ENCODE measurements around the gene NRN1L.

The NRN1L gene

GRCh38 chr16:67878846-67879245 is 5.8 kb upstream of the NRN1L start:
- DNase-seq = no peak
- intact Hi-C loops (cut with DNase I) = no loop called here

GRCh38 chr16:67879462-67879861 is 5.2 kb upstream of the NRN1L start:
- intact Hi-C loops (cut with DNase I) = no loop called here
- no peak for DNase-seq

- intact Hi-C loops (cut with DNase I) = no loop called here
Observed at GRCh38 chr16:67879936-67880335, 4.7 kb upstream of the NRN1L start.

GRCh38 chr16:67880584-67880983 is 4.1 kb upstream of the NRN1L start:
- intact Hi-C loops (cut with DNase I) = no loop called here
- DNase-seq = no peak

More at GRCh38 chr16:67879936-67880335, 4.7 kb upstream of the NRN1L start:
- no peak for DNase-seq

GRCh38 chr16:67881621-67882161 is 3.0 kb upstream of the NRN1L start:
- intact Hi-C loops (cut with DNase I) = loop anchor here (2.0 kb wide), 2 partner anchors 35 to 47 kb away; partner anchors contain the start of genes CENPT and NUTF2
- DNase-seq = peak; percentile 8 to 84 (median 60)

GRCh38 chr16:67882374-67883145 is 2.1 kb upstream of the NRN1L start:
- peak; percentile 59 to 94 (median 86) for DNase-seq
- intact Hi-C loops (cut with DNase I) = loop anchor here (2.0 kb wide), 2 partner anchors 36 to 46 kb away; partner anchors contain the start of genes CENPT and NUTF2

- intact Hi-C loops (cut with DNase I) = loop anchor here (2.0 kb wide), 2 partner anchors 37 to 45 kb away; partner anchors contain the start of genes CENPT and NUTF2
- no peak for DNase-seq
Observed at GRCh38 chr16:67883146-67883871, 1.4 kb upstream of the NRN1L start.

- peak in 41 of 42 donors; percentile 31 to 85 (median 69) for DNase-seq
- intact Hi-C loops (cut with DNase I) = loop anchor here (2.0 kb wide), 2 partner anchors 37 to 45 kb away; partner anchors contain the start of genes CENPT and NUTF2
Observed at GRCh38 chr16:67883872-67884261, 818 bp upstream of the NRN1L start.

GRCh38 chr16:67885545-67885944 is 860 bp downstream of the NRN1L start:
- intact Hi-C loops (cut with DNase I) = no loop called here
- DNase-seq = no peak

- intact Hi-C loops (cut with DNase I) = no loop called here
- DNase-seq = no peak
Observed at GRCh38 chr16:67885976-67886375, 1.3 kb downstream of the NRN1L start.

- intact Hi-C loops (cut with DNase I) = no loop called here
- no peak for DNase-seq
Observed at GRCh38 chr16:67886387-67886786, 1.7 kb downstream of the NRN1L start.

- no peak for DNase-seq
- intact Hi-C loops (cut with DNase I) = no loop called here
Observed at GRCh38 chr16:67888331-67888730, 3.6 kb downstream of the NRN1L start.

- intact Hi-C loops (cut with DNase I) = no loop called here
- no peak for DNase-seq
Observed at GRCh38 chr16:67892375-67892774, 7.7 kb downstream of the NRN1L start.

- peak; percentile 94 to 99 (median 98) for DNase-seq
- intact Hi-C loops (cut with DNase I) = no loop called here
Observed at GRCh38 chr16:67892899-67893742, 8.4 kb downstream of the NRN1L start, which contains the start of gene PSKH1. Gene PSKH1, plus strand, starts transcription at chr16:67893254. Its CDS starts 15,496 bp downstream, at chr16:67908750.

GRCh38 chr16:67893743-67894399 is 9.2 kb downstream of the NRN1L start:
- DNase-seq = peak in 1 of 42 donors; percentile 16
- intact Hi-C loops (cut with DNase I) = no loop called here

- DNase-seq = peak in 3 of 42 donors; percentile 28 to 66 (median 43)
- intact Hi-C loops (cut with DNase I) = no loop called here
Observed at GRCh38 chr16:67897231-67897630, 12.5 kb downstream of the NRN1L start.

GRCh38 chr16:67901734-67902133 is 17.0 kb downstream of the NRN1L start:
- intact Hi-C loops (cut with DNase I) = no loop called here

GRCh38 chr16:67902831-67903230 is 18.1 kb downstream of the NRN1L start:
- no peak for DNase-seq
- intact Hi-C loops (cut with DNase I) = no loop called here

More at GRCh38 chr16:67901734-67902133, 17.0 kb downstream of the NRN1L start:
- DNase-seq = no peak

All from head of caudate nucleus (tissue), 42 donors.